Jurkat, Clone E6-1 (cell line): ENCODE data around the gene BLVRB. TPM values are rescaled to one million over a fixed set of nuclear protein-coding genes. Genes with fewer than 3 reads are reported as not detected.
"Not testable (repeated sequence)": the region's sequence is repeated elsewhere in the genome, so short reads cannot be mapped to it uniquely, and the experiment has no call there.

Experiments
- DNase-seq: peaks from one replicate; pipeline ENCODE4 v3.0.0-alpha.2; 2011; ENCODE audit warnings: low read depth, low spot score
- H3K4me3 ChIP-seq: 2 replicates; pipeline ENCODE4 v1.5.1; 2011; ENCODE audit warnings: mild to moderate bottlenecking, low read length, control low read depth, moderate library complexity
- polyA plus RNA-seq: library from polyadenylated mRNA; unstranded; fragments of >200 nt; gene quantifications from one replicate; pipeline ENCODE4 v1.2.1, GENCODE V29; 2012; ENCODE audit warnings: missing spikeins; ENCODE audit not compliant: insufficient read length, insufficient read depth

The BLVRB gene
- 26.5 TPM for polyA plus RNA-seq

DNA sequence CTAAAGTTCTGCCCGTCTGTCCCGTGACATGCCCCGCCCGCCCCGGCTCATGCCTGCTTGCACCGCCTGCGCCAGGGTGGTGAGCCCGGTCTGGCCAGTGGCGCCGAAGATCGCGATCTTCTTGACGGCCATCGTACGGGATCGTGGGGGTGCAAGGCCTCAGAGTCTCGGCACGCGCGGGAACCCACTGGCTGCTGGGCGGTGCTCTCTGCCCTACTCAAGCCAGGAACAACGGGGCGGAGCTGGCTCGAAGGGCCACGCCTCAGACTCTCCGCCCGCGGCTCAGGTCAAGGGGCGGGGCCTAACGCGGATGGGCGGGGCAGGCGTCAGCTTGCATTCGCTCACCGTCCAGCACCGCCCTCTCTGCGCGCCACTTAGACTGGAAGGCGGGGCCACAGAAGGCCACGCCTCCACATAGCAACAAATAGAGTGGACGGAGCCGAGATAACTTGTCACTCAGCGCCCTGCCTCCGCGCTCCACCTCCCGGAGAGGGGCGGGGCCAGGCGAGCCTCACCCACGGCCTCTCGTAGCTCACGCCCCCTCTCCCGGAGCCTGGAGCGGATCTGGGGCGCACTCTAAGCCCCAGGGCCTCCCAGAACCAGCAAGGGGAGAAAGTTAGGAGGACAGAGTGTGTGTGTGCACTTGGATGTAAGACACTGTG, at the start of gene BLVRB:
BLVRB (minus strand) TSS at position 189 of the 662 bp plus-strand sequence; CDS start at position 132, 57 bp downstream.
- peak; percentile 98 for DNase-seq
- peak within 1 kb of the TSS; percentile 66 for H3K4me3 ChIP-seq

DNA sequence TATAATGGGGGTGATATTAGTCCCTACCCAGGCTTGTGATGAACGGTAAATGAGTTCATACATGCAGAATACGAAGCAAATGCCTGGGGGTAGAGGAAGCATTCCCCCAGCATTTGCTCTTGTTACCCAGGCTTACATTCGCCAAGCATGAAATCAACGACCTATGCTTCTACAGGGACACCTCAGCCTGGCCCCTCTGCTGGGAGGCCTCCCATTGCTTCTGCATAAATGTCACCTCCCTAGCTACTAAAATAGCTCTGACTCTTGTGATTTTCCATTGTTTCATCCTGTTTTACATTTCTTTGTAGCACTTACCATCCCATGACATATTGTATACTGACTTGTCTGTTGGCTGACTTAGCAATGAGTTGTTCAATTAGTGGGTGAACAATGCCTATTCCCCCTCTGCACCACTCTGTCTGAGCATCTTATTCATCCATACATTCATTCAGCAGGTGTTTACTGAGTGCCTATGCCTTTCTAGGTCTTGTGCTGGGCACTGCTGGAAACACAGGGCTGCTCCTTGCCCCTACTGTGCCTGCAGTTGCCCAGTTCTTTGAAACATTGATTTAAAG, 48.3 kb upstream of the BLVRB start:
- DNase-seq = no peak
- no peak overlapping the region for H3K4me3 ChIP-seq

DNA sequence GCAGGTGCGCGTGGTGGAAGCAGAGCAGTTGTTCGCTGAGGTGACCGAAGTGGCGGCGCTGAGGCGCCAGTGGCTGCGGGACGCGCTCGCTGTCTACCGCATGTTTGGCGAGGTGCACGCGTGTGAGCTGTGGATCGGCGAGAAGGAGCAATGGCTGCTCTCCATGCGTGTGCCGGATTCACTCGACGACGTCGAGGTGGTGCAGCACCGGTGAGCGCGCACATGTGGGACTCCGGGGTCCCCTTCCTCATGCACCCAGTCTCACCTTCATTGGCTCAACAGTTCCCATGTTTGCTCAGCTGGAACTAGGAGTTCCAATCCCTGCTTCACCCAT, 47.8 kb upstream of the BLVRB start:
- DNase-seq = no peak
- no peak overlapping the region for H3K4me3 ChIP-seq

DNA sequence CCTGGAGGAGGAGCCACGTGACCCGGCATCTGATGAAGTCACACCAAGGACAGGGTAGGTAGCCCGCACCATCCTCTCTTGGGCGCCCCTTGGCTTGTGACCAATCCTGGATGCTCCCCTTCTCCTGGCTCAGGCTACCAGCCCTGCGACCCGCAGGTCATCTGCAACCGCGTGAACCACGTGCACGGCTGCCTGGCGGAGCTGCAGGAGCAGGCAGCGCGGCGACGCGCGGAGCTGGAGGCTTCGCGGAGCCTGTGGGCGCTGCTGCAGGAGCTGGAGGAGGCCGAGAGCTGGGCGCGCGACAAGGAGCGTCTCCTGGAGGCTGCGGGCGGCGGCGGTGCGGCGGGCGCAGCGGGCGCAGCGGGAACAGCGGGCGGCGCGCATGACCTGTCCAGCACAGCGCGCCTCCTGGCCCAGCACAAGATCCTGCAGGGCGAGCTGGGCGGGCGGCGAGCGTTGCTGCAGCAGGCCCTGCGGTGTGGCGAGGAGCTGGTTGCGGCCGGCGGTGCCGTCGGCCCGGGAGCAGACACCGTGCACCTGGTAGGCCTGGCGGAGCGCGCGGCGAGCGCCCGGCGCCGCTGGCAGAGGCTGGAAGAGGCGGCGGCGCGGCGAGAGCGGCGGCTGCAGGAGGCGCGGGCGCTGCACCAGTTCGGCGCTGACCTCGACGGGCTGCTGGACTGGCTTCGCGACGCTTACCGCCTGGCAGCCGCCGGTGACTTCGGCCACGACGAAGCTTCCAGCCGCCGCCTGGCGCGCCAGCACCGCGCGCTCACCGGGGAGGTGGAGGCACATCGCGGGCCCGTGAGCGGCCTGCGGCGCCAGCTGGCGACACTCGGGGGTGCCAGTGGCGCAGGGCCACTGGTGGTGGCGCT, 47.2 kb upstream of the BLVRB start:
- no peak for DNase-seq
- H3K4me3 ChIP-seq = no peak overlapping the region

DNA sequence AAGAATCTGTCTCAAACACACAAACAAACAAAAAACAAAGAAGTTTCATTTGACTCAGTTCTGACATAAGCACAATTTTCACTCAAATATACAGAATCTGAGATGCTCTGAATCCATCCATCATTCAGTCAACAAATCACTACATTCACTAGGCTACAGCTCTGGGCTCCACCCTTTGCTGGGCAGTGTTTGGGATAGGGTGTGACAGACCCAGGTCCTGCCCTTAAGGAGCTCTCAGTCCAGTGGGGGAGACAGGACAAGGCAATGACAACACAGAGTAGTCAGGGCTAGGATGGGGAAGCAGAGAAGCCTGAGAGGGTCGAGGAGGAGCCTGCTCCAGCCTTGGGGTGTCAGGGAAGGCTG, 46.5 kb upstream of the BLVRB start:
- no peak overlapping the region for H3K4me3 ChIP-seq
- no peak for DNase-seq

DNA sequence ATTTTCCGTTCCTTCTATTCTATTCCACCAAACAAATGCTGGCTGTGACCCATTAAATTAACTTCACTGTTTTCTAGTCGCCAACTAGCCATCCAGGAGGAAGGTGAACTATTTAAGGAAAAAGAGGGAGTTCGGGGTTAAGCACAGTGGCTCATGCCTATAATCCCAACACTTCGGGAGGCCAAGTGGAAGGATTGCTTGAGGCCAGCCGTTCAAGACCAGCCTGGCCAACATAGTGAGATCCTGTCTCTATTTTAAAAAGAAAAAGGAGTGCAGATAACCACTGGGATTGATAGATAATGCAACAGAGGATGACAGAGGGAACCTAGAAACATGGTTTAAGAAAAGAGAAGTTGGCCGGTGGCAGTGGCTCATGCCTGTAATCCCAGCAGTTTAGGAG, 45.9 kb upstream of the BLVRB start:
- DNase-seq = no peak
- no peak overlapping the region for H3K4me3 ChIP-seq

DNA sequence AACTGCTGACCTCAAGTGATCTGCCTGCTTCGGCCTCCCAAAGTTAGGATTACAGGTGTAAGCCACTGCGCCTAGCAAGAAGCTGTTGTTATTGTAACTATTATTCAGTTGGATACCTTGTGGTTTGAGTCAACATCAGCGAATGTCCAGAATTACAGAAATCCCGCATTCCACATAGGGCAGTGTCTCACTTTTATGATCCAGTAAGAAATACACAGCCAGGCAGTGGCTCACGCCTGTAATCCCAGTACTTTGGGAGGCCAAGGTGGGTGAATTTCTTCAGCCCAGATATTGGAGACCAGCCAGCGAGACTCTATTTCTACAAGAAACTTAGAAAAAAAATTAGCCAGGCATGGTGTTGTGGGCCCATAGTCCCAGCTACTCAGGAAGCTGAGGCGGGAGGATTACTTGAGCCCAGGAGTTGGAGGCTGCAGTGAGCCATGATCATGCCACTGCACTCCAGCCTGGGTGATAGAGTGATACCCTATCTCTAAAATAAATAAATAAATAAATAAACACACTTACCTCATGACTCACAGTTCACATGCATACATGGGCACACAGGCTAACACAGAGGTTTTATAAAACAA, 45.1 kb upstream of the BLVRB start:
- no peak for DNase-seq
- no peak overlapping the region for H3K4me3 ChIP-seq

DNA sequence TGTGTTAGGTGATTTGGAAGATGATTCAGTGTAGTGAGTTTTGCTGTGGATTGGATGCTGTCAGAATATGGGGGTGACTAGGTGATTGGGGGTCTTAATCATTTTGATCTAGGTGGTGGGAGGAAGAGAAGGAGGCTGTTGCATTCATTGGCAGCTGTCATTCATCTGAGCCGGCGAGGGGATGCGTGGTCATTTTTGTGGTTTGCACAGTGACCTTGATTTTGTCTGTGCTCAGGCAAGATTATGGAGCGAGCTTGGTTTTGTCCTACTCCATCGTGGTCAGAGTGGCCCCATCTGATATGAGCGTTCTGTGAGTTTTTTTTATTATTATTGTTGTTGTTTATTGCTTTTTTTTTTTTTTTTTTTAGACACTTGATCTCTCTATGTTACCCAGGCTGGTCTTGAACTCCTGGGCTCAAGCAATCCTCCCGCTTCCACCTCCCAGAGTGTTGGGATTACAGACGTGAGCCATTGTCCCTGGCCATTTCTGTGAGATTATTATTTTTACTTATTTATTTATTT, 43.3 kb upstream of the BLVRB start:
- no peak for DNase-seq
- no peak overlapping the region for H3K4me3 ChIP-seq

DNA sequence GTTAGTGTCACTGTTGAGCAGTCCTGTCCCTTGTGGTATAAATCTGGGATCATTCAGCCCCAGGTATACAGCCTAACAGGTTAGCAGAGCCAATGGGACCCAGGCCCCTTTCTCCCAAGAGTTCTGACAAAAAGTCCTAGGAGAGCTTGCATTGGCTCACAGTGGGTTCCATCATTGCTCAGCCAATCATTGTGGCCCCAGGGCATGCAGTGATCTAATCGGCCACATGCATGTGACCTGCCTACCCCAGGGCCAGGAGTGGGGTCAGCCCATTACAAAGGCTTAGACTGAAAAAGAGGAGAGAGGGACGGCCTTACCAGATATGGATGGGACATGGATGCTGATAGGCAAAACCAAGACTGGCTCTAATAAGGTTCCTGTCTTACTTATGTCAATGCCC, 42.3 kb upstream of the BLVRB start:
- H3K4me3 ChIP-seq = no peak overlapping the region
- no peak for DNase-seq

DNA sequence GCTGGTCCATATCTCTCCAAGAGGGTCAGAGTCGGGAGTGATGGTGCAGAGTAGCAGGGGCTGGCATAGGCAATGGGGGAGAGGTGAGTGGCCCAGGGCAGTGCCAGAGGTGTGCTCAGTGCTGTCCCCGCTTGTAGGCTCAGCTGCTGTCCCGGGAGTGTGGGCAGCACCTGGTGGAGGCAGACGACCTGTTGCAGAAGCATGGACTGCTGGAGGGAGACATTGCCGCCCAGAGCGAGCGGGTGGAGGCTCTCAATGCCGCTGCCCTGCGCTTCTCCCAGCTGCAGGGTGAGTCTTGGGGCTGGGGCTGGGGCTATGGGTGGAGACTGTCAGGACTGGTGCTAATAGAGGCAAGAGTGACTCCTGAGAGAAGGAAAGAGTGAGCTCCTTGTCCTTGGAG, 40.6 kb upstream of the BLVRB start:
- no peak for DNase-seq
- H3K4me3 ChIP-seq = no peak overlapping the region

DNA sequence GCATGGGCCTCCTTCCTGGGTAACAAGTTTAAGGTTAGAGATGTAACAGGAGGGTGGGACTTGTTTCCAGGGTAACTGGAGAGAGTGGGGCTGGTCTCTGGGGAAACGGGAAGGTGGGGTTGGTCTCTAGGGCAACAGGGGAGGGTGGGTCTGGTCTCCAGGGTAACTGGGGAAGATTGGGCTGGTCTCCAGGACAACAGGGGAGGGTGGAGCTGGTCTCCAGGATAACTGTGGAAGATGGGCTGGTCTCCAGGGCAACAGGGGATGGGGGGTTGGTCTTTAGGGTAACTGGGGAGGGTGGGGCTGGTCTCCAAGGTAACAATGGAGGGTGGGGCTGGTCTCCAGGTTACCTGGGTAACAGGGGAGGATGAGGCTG, 37.8 kb upstream of the BLVRB start:
- H3K4me3 ChIP-seq = no peak overlapping the region
- peak; percentile 46 for DNase-seq

DNA sequence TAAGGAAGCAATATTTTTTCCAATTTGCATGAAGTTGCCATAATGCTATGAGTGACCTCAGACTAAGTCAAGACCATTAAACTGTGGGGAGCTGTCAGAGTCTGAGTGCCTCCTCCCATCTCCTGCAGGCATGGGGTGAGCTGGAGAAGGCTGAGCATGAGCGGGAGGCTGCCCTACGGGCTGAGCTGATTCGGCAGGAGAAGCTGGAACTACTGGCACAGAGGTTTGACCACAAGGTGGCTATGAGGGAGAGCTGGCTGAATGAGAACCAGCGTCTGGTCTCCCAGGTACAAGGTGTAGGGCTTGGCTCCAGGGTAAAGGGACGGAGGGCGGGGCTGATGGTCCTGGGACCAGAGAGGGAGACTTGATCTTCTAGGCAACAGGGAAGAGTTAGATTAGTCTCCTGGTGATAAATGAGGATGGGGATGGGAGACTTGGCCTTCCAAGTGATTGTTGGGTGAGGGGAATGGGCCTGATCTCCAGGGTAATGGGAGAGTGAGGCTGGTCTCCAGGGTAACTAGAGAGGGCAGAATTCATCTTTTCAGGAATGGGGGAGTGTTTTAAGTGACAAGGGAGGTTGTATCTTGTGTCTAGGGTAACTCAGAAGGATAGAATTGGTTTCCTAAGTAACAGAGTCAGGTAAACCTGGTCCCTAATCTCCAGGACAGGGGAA, 37.2 kb upstream of the BLVRB start:
- DNase-seq = no peak
- H3K4me3 ChIP-seq = no peak overlapping the region

DNA sequence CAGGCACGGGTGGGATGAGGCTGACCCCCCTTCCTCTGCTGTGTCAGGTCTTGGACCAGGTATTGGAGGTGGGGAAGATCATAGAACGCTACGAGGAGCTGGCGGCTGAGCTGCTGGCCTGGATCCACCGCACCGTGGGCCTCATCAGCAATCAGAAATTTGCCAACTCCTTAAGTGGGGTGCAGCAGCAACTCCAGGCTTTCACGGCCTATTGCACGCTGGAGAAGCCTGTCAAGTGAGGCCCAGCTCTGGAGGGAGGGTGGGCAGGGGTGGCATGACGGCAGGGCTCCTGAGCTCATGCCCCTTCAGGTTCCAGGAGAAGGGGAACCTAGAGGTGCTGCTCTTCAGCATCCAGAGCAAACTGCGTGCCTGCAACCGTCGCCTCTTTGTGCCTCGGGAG, 36.5 kb upstream of the BLVRB start:
- no peak overlapping the region for H3K4me3 ChIP-seq
- no peak for DNase-seq

DNA sequence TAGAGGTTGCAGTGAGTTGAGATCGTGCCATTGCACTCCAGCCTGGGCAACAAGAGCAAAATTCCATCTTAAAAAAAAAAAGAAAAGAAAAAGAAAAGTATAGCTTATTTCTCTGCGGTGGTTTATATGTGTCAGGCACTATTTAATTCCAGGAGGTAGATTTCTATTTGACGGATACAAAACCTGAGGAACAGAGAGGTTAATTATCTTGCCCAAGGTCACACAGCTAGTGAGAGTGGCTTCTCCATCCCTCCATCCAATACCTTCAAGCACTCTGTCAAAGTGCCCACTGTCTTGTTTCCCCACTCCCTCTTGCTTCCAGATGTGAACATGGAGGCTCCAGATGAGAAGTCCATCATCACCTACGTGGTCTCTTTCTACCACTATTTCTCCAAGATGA, 36.1 kb upstream of the BLVRB start:
- no peak for DNase-seq
- H3K4me3 ChIP-seq = no peak overlapping the region

DNA sequence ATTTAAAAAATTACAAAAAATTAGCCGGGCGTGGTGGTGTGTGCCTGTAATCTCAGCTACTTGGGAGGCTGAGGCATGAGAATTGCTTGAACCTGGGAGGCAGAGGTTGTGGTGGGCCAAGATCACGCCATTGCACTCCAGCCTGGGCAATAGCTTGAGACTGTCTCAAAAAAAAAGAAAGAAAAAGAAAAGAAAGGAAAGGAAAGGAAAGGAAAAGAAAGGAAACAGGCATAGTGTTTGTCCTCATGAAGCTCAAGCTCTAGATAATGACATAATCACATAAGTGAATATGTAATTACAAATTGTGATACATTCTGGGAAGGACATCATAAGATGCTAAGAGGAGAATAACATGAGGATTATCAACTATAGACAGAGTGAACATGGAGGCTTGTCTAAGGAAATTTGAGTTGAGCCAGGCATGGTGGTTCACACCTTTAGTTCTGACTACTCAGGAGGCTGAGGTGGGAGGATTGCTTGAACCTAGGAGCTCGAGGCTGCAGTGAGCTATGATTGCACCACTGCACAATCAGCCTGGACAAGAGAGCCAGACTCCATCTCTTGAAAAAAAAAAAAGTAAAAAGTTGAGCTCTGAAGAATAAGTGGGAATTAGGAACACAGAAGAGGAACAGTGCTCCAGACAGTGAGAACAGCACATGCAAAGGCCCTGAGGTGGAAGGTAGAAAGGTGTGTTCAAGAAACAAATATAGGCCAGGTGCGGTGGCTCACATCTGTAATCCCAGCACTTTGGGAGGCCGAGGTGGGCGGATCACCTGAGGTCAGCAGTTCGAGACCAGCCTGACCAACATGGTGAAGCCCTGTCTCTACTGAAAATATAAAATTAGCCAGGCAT, 35.4 kb upstream of the BLVRB start:
- H3K4me3 ChIP-seq, DNase-seq: not testable (repeated sequence)

DNA sequence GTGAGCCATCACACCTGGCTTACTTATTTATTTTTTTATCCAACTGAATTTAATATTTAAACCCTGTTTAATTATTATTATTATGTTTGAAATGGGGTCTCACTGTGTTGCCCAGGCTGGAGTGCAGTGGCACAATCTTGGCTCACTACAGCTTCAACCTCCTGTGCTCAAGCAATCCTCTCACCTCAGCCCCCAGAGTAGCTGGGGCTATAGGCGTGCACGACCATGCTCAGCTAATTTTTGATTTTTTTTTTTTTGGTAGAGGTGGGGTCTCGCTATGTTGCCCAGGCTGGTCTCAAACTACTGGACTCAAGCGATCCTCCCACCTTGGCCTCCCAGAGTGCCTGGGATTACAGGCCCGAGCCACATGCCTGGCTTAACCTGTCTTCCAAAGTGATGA, 33.8 kb upstream of the BLVRB start:
- no peak overlapping the region for H3K4me3 ChIP-seq
- no peak for DNase-seq

DNA sequence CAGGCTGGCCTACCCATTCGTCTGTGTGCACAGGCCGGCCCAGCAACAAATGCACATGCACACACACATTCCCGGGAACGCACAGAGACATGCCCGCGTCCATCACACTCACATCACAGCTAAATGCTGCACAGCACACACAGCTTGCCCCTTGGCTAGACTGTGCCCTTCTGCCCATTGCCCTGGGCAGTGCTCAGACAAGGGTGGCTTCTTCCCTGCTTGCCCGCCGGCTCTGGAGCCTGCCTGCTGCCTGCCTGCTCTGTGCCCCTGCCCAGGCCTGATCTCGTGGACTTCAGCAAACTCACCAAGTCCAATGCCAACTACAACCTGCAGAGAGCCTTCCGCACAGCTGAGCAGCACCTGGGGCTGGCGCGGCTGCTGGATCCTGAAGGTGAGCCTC, 31.7 kb upstream of the BLVRB start:
- no peak for DNase-seq
- H3K4me3 ChIP-seq = no peak overlapping the region

DNA sequence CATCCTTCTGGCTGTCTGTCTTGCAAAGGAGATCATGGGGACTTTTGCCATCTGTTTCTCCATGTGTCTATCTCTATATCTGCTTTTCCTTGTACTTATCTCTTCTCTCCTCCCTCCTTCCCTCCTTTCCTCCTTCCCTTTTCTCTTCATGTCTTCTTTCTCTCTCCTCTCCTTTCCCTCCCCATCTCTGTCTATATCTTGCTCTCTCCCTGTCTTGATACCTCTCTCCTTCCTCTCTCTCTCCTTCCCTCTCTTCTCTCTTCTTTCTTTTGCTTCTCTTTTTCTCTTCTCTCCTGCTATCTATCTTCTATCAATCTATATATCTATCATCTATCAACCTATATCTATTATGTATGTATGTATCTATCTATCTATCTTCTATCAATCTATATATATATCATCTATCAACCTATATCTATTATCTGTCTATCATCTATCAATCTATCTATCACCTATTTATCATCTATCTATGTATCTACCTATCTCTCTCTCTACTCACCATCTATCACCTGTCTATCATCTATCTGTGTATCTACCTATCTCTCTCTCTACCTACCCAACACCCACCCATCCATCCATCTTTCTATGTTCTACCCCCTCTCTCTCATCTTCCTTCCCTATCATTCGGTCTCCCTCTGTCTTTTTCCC, 28.8 kb upstream of the BLVRB start:
- no peak for DNase-seq

More for the DNA sequence above, 28.8 kb upstream of the BLVRB start:
- no peak overlapping the region for H3K4me3 ChIP-seq
